ENCODE measurements around the gene DCLK1. TPM values are rescaled to one million over a fixed set of nuclear protein-coding genes. Genes with fewer than 3 reads are reported as not detected.

Gene DCLK1
- total RNA-seq, 2 donors from 2014 or later = 25.6 to 27.8 TPM

DNA sequence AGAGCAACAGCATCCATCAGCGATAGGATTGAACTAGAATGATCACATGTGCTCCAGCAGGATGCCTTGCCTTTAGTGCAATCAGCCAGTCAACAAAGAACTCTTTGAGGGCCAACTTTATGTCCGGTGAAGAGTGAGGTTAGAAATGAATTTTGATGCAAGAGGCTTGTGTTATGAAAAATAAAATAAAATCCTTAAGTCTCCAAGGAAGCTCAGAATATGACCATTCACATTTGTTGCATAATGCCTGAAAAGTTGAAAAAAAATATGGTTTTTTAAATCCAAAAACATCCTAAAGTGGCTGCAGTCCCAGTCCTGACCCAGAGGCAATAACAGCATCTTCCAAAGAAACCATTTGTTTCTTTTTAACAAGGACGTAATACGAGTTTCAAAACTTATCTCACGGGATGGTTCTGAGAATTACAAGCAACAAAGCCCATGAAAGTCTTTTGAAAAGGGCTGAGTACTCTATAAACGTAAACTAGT, 61.3 kb downstream of the DCLK1 start:
- TF ChIP-seq, protein P1, sequence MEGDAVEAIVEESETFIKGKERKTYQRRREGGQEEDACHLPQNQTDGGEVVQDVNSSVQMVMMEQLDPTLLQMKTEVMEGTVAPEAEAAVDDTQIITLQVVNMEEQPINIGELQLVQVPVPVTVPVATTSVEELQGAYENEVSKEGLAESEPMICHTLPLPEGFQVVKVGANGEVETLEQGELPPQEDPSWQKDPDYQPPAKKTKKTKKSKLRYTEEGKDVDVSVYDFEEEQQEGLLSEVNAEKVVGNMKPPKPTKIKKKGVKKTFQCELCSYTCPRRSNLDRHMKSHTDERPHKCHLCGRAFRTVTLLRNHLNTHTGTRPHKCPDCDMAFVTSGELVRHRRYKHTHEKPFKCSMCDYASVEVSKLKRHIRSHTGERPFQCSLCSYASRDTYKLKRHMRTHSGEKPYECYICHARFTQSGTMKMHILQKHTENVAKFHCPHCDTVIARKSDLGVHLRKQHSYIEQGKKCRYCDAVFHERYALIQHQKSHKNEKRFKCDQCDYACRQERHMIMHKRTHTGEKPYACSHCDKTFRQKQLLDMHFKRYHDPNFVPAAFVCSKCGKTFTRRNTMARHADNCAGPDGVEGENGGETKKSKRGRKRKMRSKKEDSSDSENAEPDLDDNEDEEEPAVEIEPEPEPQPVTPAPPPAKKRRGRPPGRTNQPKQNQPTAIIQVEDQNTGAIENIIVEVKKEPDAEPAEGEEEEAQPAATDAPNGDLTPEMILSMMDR (IDR thresholded peaks at IDR 0.05) = no peak
- DNase-seq (ENCODE audit: low spot score) (no peak), ATAC-seq (ENCODE audit: insufficient number of reproducible peaks, low FRiP score, low read depth) (no peak)
- no peaks in the 10 kb centered on the region for H3K9me3 ChIP-seq
- H3K36me3 ChIP-seq = no peaks in the 10 kb centered on the region
- H3K4me3 ChIP-seq = no peak overlapping the region
- peak overlapping the region in 1 of 2 donors; percentile 23 for H3K27ac ChIP-seq
- H3K27me3 ChIP-seq (replicated peaks; ENCODE audit: insufficient read depth) = no peaks in the 10 kb centered on the region
- peaks cover 0 to 34% of the 10 kb centered on the region in 2 donors for H3K4me1 ChIP-seq (ENCODE audit: control insufficient read depth in 1 of 2, low read depth in 2 of 2)

DNA sequence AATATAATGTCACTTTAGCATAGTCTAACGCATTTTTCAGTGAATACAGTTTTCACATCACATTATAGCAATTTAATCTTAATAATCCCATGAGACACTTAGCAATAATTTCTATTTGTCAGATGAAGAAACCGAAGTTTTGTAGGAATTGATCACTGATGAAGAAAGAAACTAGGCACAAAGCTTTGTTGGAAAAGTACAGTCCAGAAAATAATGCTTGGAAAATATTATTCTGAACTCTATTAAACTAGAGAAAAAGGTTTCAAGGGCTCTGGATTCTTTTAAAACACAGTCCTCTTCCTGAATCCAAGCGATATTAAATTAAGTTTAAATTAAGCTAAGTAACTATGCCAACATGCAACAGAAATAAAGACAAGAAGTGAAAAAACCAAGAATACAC, 62.2 kb downstream of the DCLK1 start:
- Histone ChIP-seq H3K27me3 (replicated peaks; ENCODE audit: insufficient read depth) (no peaks in the 10 kb centered on the region), H3K4me1 (ENCODE audit: control insufficient read depth in 1 of 2, low read depth in 2 of 2) (peaks cover 0 to 34% of the 10 kb centered on the region in 2 donors), H3K27ac (no peak overlapping the region), H3K9me3 (no peaks in the 10 kb centered on the region), H3K36me3 (no peaks in the 10 kb centered on the region), H3K4me3 (no peak overlapping the region)
- TF ChIP-seq, protein P1 (IDR thresholded peaks at IDR 0.05) = no peak
- DNase-seq (ENCODE audit: low spot score) = no peak
- ATAC-seq (ENCODE audit: insufficient number of reproducible peaks, low FRiP score, low read depth) = no peak

DNA sequence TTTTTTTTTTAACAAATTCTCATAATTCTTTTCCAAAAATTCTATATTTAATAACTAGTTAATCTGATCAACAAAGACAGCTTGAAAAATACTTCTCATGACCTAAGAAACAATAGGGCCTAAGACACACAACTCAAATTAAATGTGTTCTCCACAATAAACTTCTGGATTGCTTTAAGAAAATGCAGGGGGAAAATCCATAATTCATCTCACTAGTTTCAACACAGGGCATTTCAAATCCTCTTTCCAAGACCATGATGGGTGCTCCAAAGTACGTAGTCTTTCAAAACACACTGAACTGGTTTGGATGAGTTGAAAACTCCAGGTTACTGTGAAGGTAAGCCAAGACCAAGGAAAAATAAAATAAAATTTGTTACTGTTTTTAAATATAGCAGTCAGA, 62.6 kb downstream of the DCLK1 start:
- DNase-seq (ENCODE audit: low spot score) (no peak), ATAC-seq (ENCODE audit: insufficient number of reproducible peaks, low FRiP score, low read depth) (no peak)
- Histone ChIP-seq H3K36me3 (no peaks in the 10 kb centered on the region), H3K27me3 (replicated peaks; ENCODE audit: insufficient read depth) (no peaks in the 10 kb centered on the region), H3K9me3 (no peaks in the 10 kb centered on the region), H3K4me3 (no peak overlapping the region), H3K27ac (no peak overlapping the region), H3K4me1 (ENCODE audit: control insufficient read depth in 1 of 2, low read depth in 2 of 2) (peaks cover 0 to 34% of the 10 kb centered on the region in 2 donors)
- TF ChIP-seq, protein P1 (IDR thresholded peaks at IDR 0.05) = no peak

DNA sequence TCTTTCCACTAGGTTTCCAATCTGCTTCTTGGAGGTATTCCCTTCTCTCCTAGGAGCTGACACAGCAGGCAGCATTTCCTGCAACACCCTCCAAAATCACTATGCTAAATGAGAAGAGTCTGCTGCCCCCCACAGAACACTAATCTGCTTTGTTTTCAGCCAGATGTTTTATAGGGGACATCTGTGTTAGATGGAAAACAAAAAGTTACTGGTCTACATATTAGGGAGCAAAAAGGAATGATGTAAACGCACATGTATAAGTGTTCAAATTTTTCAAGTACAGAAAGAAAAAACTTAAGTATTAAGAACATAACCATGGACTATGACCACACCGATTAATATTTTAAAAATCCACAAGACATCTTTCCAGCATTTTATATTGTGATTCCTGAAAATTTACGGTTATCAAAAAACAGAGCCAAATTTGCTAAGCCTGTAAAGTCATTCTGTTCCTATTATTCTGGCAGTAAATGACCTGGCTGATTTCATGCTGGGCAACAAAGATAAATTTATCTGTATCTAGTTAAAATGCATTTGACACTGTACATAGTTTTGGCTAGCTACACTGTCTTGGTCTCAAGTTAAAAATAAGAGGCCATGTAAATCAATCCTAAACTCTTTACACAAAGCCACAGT, 63.3 kb downstream of the DCLK1 start:
- Histone ChIP-seq H3K4me3 (no peak overlapping the region), H3K9me3 (no peaks in the 10 kb centered on the region), H3K36me3 (no peaks in the 10 kb centered on the region), H3K27me3 (replicated peaks; ENCODE audit: insufficient read depth) (no peaks in the 10 kb centered on the region), H3K4me1 (ENCODE audit: control insufficient read depth in 1 of 2, low read depth in 2 of 2) (peaks cover 0 to 34% of the 10 kb centered on the region in 2 donors), H3K27ac (no peak overlapping the region)
- ATAC-seq (ENCODE audit: insufficient number of reproducible peaks, low FRiP score, low read depth) (no peak), DNase-seq (ENCODE audit: low spot score) (no peak)
- TF ChIP-seq, protein P1 (IDR thresholded peaks at IDR 0.05) = no peak

DNA sequence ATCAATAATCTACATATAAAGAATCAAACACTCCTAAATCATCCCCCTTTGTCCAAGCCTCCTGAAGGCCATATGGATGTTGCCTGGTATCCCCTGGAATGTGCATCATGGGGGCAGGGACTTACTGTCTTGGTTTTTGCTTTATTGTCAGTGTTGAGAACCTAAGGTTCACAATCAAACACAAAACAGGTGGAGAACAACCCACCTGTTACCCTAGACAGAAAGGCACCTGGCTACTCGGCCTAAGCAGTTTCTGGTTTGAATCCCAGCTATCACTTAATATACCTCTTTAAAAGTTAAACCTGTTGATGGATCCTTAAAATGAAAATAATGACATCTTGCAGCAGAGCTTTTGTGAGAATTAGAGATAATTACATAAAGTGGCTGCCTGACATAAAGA, 68.9 kb downstream of the DCLK1 start:
- DNase-seq (ENCODE audit: low spot score) = no peak
- ATAC-seq (ENCODE audit: insufficient number of reproducible peaks, low FRiP score, low read depth) = no peak
- no peak overlapping the region for H3K4me3 ChIP-seq
- no peak overlapping the region for H3K27ac ChIP-seq
- H3K9me3 ChIP-seq = no peaks in the 10 kb centered on the region
- no peaks in the 10 kb centered on the region for H3K36me3 ChIP-seq
- H3K27me3 ChIP-seq (replicated peaks; ENCODE audit: insufficient read depth) = no peaks in the 10 kb centered on the region
- peaks cover 0 to 20% of the 10 kb centered on the region in 2 donors for H3K4me1 ChIP-seq (ENCODE audit: control insufficient read depth in 1 of 2, low read depth in 2 of 2)
- TF ChIP-seq, protein P1 (IDR thresholded peaks at IDR 0.05) = no peak
